Duodenal mucosa (tissue), 2 donors: ENCODE data around the gene PDPN.
"Not testable (repeated sequence)": the region's sequence is repeated elsewhere in the genome, so short reads cannot be mapped to it uniquely, and the experiment has no call there.

Experiments
- H3K27ac ChIP-seq: one replicate; pipeline ENCODE4 v1.7.0; 2013; ENCODE audit warnings: low read depth, low read length
- H3K27me3 ChIP-seq, 2 donors: one replicate each; pipeline ENCODE4 v1.7.0; 2013; ENCODE audit warnings: low read length in 2 of 2, control low read depth in 1 of 2; ENCODE audit not compliant: insufficient read depth in 2 of 2, control insufficient read depth in 1 of 2
- H3K36me3 ChIP-seq, 2 donors: one replicate each; pipeline ENCODE4 v1.7.0; 2013; ENCODE audit warnings: low read length in 2 of 2, control low read depth in 1 of 2; ENCODE audit not compliant: insufficient read depth in 2 of 2, control insufficient read depth in 1 of 2
- H3K4me1 ChIP-seq, 2 donors: one replicate each; pipeline ENCODE4 v1.7.0; 2013; ENCODE audit warnings: low read length in 2 of 2, control low read depth in 1 of 2; ENCODE audit not compliant: insufficient read depth in 2 of 2, control insufficient read depth in 1 of 2
- H3K4me3 ChIP-seq, 2 donors: one replicate each; pipeline ENCODE4 v1.7.0; 2013; ENCODE audit warnings: low read length in 2 of 2, low read depth in 1 of 2
- H3K9ac ChIP-seq, 2 donors: one replicate each; pipeline ENCODE4 v1.7.0; 2013; ENCODE audit warnings: low read length in 2 of 2, low read depth in 1 of 2
- H3K9me3 ChIP-seq, 2 donors: one replicate each; pipeline ENCODE4 v1.7.0; 2013; ENCODE audit warnings: low read length in 2 of 2, control low read depth in 1 of 2; ENCODE audit not compliant: control insufficient read depth in 1 of 2

Gene PDPN

GRCh38 chr1:13548281-13548680 is 35.4 kb upstream of the PDPN start:
- Histone ChIP-seq H3K9ac (no peak overlapping the region), H3K4me3 (no peak overlapping the region), H3K4me1 (no peaks in the 10 kb centered on the region), H3K9me3 (no peaks in the 10 kb centered on the region), H3K27me3 (no peaks in the 10 kb centered on the region), H3K36me3 (no peaks in the 10 kb centered on the region), H3K27ac (no peak overlapping the region)

DNA sequence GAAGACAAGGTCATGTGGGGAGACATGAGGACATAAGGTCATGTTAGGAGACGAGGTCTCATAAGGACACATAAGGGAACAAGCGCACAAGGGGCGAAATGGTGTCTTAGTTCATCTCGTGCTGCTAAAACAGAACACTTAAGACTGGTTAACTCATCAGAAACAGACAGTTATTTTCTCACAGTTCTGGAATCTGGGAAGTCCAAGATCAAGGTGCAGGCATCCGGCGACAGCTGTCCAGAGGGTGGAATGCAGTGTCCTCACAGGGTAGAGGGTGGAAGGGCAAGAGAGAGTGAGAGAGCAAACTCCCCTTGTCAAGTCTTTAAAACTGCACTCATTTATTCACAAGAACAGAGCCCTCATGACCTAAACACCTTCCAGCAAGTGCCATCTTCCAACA is 34.6 kb upstream of the PDPN start:
- Histone ChIP-seq H3K4me1 (no peaks in the 10 kb centered on the region), H3K9me3 (no peaks in the 10 kb centered on the region), H3K36me3 (no peaks in the 10 kb centered on the region), H3K9ac (no peak overlapping the region), H3K27ac (no peak overlapping the region), H3K27me3 (no peaks in the 10 kb centered on the region), H3K4me3 (no peak overlapping the region)

- H3K9me3 ChIP-seq: no peaks in the 10 kb centered on the region
- H3K36me3 ChIP-seq: no peaks in the 10 kb centered on the region
- no peak overlapping the region for H3K9ac ChIP-seq
- H3K4me3 ChIP-seq: no peak overlapping the region
- no peak overlapping the region for H3K27ac ChIP-seq
- no peaks in the 10 kb centered on the region for H3K27me3 ChIP-seq
- H3K4me1 ChIP-seq: no peaks in the 10 kb centered on the region
Observed at GRCh38 chr1:13549521-13549920, 34.1 kb upstream of the PDPN start.

DNA sequence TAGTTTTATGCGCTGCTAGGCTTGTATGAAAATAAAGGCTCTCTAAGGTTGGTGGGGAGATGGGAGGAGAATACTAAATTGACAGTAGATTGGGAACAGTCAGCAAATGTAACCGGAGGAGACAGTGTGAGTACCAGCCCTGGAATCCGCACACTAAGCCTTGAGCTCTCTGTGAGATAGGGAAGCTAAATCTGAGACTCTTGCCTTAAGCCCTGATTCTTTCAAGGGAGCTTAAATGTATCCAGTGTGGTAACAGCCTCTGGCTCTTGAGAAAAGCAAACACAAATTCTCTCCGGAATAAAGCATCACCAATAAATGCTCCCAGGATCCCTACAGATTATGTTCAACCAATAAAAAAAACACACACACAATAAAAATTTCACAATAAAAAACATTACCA is 33.0 kb upstream of the PDPN start:
- no peaks in the 10 kb centered on the region for H3K4me1 ChIP-seq
- no peak overlapping the region for H3K27ac ChIP-seq
- no peak overlapping the region for H3K9ac ChIP-seq
- no peaks in the 10 kb centered on the region for H3K9me3 ChIP-seq
- no peaks in the 10 kb centered on the region for H3K36me3 ChIP-seq
- H3K27me3 ChIP-seq: no peaks in the 10 kb centered on the region
- no peak overlapping the region for H3K4me3 ChIP-seq

- no peak overlapping the region for H3K4me3 ChIP-seq
- no peak overlapping the region for H3K27ac ChIP-seq
- no peaks in the 10 kb centered on the region for H3K27me3 ChIP-seq
- no peak overlapping the region for H3K9ac ChIP-seq
- H3K9me3 ChIP-seq: no peaks in the 10 kb centered on the region
- H3K36me3 ChIP-seq: no peaks in the 10 kb centered on the region
- H3K4me1 ChIP-seq: no peaks in the 10 kb centered on the region
Observed at GRCh38 chr1:13554798-13555197, 28.8 kb upstream of the PDPN start.

GRCh38 chr1:13556224-13556764 is 27.3 kb upstream of the PDPN start:
- H3K27me3 ChIP-seq: no peaks in the 10 kb centered on the region
- no peak overlapping the region for H3K27ac ChIP-seq
- H3K4me1 ChIP-seq: no peaks in the 10 kb centered on the region
- H3K9ac ChIP-seq: no peak overlapping the region
- H3K4me3 ChIP-seq: no peak overlapping the region
- H3K36me3 ChIP-seq: no peaks in the 10 kb centered on the region
- H3K9me3 ChIP-seq: no peaks in the 10 kb centered on the region

DNA sequence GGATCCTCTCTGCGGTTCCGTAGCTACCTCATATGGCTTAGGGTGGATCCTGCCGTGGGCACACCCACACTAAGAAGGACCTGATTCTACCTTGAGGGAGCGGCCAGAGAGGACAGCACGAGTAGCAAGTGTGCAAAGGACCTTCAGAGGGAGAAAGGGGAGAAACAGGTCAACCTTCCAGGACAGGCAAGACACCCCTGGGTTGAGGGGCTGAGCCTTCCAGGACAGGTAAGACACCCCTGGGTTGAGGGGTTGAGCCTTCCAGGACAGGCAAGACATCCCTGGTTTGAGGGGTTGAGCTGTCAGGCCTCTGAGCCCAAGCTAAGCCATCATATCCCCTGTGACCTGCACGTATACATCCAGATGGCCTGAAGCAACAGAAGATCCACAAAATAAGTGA is 23.1 kb upstream of the PDPN start:
- no peak overlapping the region for H3K9ac ChIP-seq
- no peaks in the 10 kb centered on the region for H3K4me1 ChIP-seq
- no peak overlapping the region for H3K4me3 ChIP-seq
- H3K27me3 ChIP-seq: no peaks in the 10 kb centered on the region
- H3K9me3 ChIP-seq: no peaks in the 10 kb centered on the region
- no peak overlapping the region for H3K27ac ChIP-seq
- H3K36me3 ChIP-seq: no peaks in the 10 kb centered on the region

- not testable (repeated sequence) for H3K27ac ChIP-seq, H3K36me3 ChIP-seq, H3K4me1 ChIP-seq, H3K9ac ChIP-seq, H3K27me3 ChIP-seq, H3K4me3 ChIP-seq, H3K9me3 ChIP-seq
Observed at GRCh38 chr1:13562981-13563380, 20.7 kb upstream of the PDPN start.

DNA sequence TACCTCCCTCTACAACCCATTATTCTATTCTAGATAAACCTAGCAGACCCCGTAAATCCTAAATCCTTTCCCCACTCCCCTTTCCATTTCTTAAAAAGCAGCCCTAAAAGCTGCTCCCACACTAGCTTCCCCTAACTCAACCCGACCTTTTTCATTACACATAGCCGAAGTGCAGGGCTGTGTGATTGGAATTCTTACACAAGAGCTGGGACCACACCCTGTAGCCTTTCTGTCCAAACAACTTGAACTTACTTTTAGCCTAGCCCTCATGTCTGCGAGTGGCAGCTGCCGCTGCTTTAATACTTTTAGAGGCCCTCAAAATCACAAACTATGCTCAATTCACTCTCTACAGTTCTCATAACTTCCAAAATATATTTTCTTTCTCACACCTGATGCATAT is 19.6 kb upstream of the PDPN start:
- Histone ChIP-seq H3K4me1 (no peaks in the 10 kb centered on the region), H3K27me3 (peaks cover 0 to 2% of the 10 kb centered on the region in 2 donors), H3K9ac (no peak overlapping the region), H3K9me3 (no peaks in the 10 kb centered on the region), H3K36me3 (no peaks in the 10 kb centered on the region), H3K27ac (no peak overlapping the region), H3K4me3 (no peak overlapping the region)

- not testable (repeated sequence) for H3K4me1 ChIP-seq, H3K4me3 ChIP-seq, H3K36me3 ChIP-seq, H3K9ac ChIP-seq, H3K9me3 ChIP-seq, H3K27ac ChIP-seq, H3K27me3 ChIP-seq
Observed at GRCh38 chr1:13570435-13570834, 13.2 kb upstream of the PDPN start.

DNA sequence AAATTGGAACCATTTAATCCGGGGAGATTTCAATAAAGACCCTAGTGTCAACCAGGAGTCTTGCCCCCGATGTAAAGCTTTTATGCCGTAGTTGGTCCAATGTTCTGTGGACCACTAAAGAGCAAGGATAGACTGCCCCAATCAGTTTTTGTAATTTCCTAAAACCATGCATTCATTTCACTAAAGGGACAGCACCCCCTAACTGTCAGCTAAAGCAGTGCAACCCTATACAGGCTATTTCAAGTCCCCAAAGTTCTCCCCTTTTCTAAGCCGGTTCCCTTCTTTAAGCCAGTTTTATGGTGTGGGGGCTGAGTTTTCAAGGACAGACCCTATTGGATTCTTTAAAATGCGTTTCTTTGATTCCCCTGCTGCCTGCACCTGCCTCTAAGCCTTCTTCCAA is 12.7 kb upstream of the PDPN start:
- H3K27me3 ChIP-seq: no peaks in the 10 kb centered on the region
- H3K4me1 ChIP-seq: no peaks in the 10 kb centered on the region
- H3K9ac ChIP-seq: no peak overlapping the region
- no peaks in the 10 kb centered on the region for H3K36me3 ChIP-seq
- H3K4me3 ChIP-seq: no peak overlapping the region
- no peaks in the 10 kb centered on the region for H3K9me3 ChIP-seq
- no peak overlapping the region for H3K27ac ChIP-seq
